HG03457 (cell line): ENCODE data around the gene SGMS1.
"Not testable (repeated sequence)": the region's sequence is repeated elsewhere in the genome, so short reads cannot be mapped to it uniquely, and the experiment has no call there.

Source experiments
- ATAC-seq: cut with Tn5 transposase; IDR thresholded peaks from one replicate; pipeline ENCODE4 v1.9.1; 2021; ENCODE audit warnings: moderate number of reproducible peaks; ENCODE audit not compliant: unreplicated experiment

Gene SGMS1

GRCh38 chr10:50511492-50512213 lies 112.1 kb downstream of the SGMS1 start:
- peak; percentile 36 for ATAC-seq

- ATAC-seq = no peak
These were observed 113.0 kb downstream of the SGMS1 start for GRCh38 chr10:50510517-50511473.

- ATAC-seq = peak; percentile 57
These were observed 115.3 kb downstream of the SGMS1 start for GRCh38 chr10:50508315-50509051.

GRCh38 chr10:50506861-50507573 lies 116.7 kb downstream of the SGMS1 start:
- no peak for ATAC-seq

- no peak for ATAC-seq
These were observed 119.4 kb downstream of the SGMS1 start for GRCh38 chr10:50504389-50504788.

GRCh38 chr10:50503661-50504320 lies 120.0 kb downstream of the SGMS1 start:
- no peak for ATAC-seq

GRCh38 chr10:50503156-50503555 lies 120.6 kb downstream of the SGMS1 start:
- ATAC-seq = not testable (repeated sequence)

GRCh38 chr10:50501924-50502452 lies 121.8 kb downstream of the SGMS1 start:
- ATAC-seq = peak; percentile 28

GRCh38 chr10:50501478-50501877 lies 122.3 kb downstream of the SGMS1 start:
- no peak for ATAC-seq

- ATAC-seq = no peak
These were observed 125.3 kb downstream of the SGMS1 start for GRCh38 chr10:50498465-50498864.

GRCh38 chr10:50497758-50498157 lies 126.0 kb downstream of the SGMS1 start:
- ATAC-seq = peak; percentile 74

GRCh38 chr10:50496228-50496627 lies 127.5 kb downstream of the SGMS1 start:
- no peak for ATAC-seq

- ATAC-seq = no peak
These were observed 133.5 kb downstream of the SGMS1 start for GRCh38 chr10:50490241-50490640.

GRCh38 chr10:50484550-50484949 lies 139.2 kb downstream of the SGMS1 start:
- not testable (repeated sequence) for ATAC-seq

- ATAC-seq = peak; percentile 58
These were observed 143.4 kb downstream of the SGMS1 start for GRCh38 chr10:50480054-50481007.

GRCh38 chr10:50477287-50478203 lies 146.2 kb downstream of the SGMS1 start:
- no peak for ATAC-seq

- ATAC-seq = no peak
These were observed 150.0 kb downstream of the SGMS1 start for GRCh38 chr10:50473756-50474155.

GRCh38 chr10:50472914-50473313 lies 150.8 kb downstream of the SGMS1 start:
- ATAC-seq = no peak
